Esophagus muscularis mucosa (tissue), 4 donors: ENCODE measurements around the gene UGT1A10. TPM values are rescaled to one million over a fixed set of nuclear protein-coding genes. Genes with fewer than 3 reads are reported as not detected.
"Not testable (repeated sequence)": the region's sequence is repeated elsewhere in the genome, so short reads cannot be mapped to it uniquely, and the experiment has no call there.

Experiments used
- DNase-seq: peaks from one replicate; pipeline ENCODE4 v3.0.0-alpha.2; 2017; ENCODE audit errors: extremely low spot score
- H3K27ac ChIP-seq, 4 donors: fragments of 200-600 bp; sonication (generic); replicated peaks in 1 of 4; 1 replicate in 3 of 4; 2 replicates in 1 of 4; pipeline ENCODE4 v1.5.1; 2016 to 2019; ENCODE audit warnings: mild to moderate bottlenecking in 1 of 4
- H3K27me3 ChIP-seq, 4 donors: fragments of 200-600 bp; sonication (generic); one replicate each; pipeline versions ENCODE4 v1.5.1 to v1.6.0; 2016 to 2019
- H3K36me3 ChIP-seq, 4 donors: fragments of 200-600 bp; sonication (generic); one replicate each; pipeline ENCODE4 v1.5.1; 2016 to 2019
- H3K4me1 ChIP-seq, 4 donors: fragments of 200-600 bp; sonication (generic); one replicate each; pipeline ENCODE4 v1.5.1; 2016 to 2019
- H3K4me3 ChIP-seq, 4 donors: fragments of 200-600 bp; sonication (generic); 1 replicate in 2 of 4; 2 replicates in 2 of 4; pipeline ENCODE4 v1.5.1; 2016 to 2019; ENCODE audit warnings: mild to moderate bottlenecking in 4 of 4, moderate library complexity in 1 of 4
- H3K9me3 ChIP-seq, 4 donors: fragments of 200-600 bp; sonication (generic); 1 replicate in 3 of 4; 2 replicates in 1 of 4; pipeline ENCODE4 v1.5.1; 2016 to 2019
- EP300 ChIP-seq: sonication (generic); formaldehyde crosslinking; IDR thresholded peaks from one replicate; pipeline ENCODE4 v1.6.1; 2017; ENCODE audit warnings: antibody characterized with exemption
- POLR2A ChIP-seq: fragments of 450-650 bp; IDR thresholded peaks from one replicate; pipeline ENCODE4 v1.6.1; 2017; ENCODE audit warnings: antibody characterized with exemption, moderate library complexity, mild to moderate bottlenecking, low read depth
- POLR2AphosphoS5 ChIP-seq, 2 donors: sonication (generic); formaldehyde crosslinking; IDR thresholded peaks; one replicate each; pipeline ENCODE4 v1.6.1; 2017; ENCODE audit warnings: antibody characterized with exemption in 2 of 2
- WGBS: methylation state at CpG from one replicate; pipeline ENCODE4 v1.1.5; 2018; 5-methylcytosine and 5-hydroxymethylcytosine counted together
- intact Hi-C: fragments of 100-400 bp; cut with DNase I; formaldehyde crosslinking; loops from one replicate; pipeline ENCODE4 v1.15.1; 2023
- total RNA-seq, 4 donors: library from RNA; depleted of rRNA; stranded (reverse); fragments of >200 nt; gene quantifications; one replicate each; pipeline versions ENCODE4 v1.1.0 to v1.2.1, GENCODE V29; 2016
- TF ChIP-seq, protein P1 (sequence below), 3 experiments: fragments of 200-600 bp in 2 of 3; fragments of 450-650 bp in 1 of 3; sonication (generic) in 2 of 3; IDR thresholded peaks; one replicate each; pipeline ENCODE4 v1.5.1; 2017 to 2019; ENCODE audit warnings: antibody characterized with exemption in 3 of 3, mild to moderate bottlenecking in 2 of 3, moderate library complexity in 1 of 3

Gene UGT1A10
- total RNA-seq, 4 donors from 2014 or later = not detected

DNA sequence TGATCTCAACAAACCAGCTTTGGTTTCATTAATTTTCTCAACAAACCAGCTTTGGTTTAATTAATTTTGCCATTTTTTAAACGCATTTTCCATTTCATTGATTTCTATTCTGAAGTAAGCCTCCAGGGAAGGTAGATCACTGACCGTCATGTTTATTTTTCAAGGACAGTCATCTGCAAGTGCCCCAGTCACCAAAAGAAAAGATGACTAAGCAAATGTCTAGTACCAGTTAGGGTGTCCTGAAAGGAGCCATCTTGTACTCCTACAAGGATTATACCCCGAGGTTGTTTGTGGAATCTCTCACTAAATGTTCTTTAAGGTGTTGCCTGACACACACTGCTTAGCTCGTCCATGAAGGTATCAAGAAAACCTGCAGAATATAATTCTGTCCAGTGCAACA is 25.0 kb upstream of the UGT1A10 start:
- Histone ChIP-seq H3K36me3 (no peaks in the 10 kb centered on the region), H3K4me3 (no peak overlapping the region), H3K9me3 (peaks cover 0 to 14% (median 5%) of the 10 kb centered on the region in 4 donors), H3K27ac (no peak overlapping the region), H3K4me1 (no peaks in the 10 kb centered on the region), H3K27me3 (no peaks in the 10 kb centered on the region)
- 80% methylated on average over 4 of the region's 4 CpGs for WGBS
- intact Hi-C loops = no loop called here
- no peak for DNase-seq
- TF ChIP-seq POLR2AphosphoS5 (IDR thresholded peaks at IDR 0.05) (no peak), POLR2A (no peak), EP300 (no peak)
- TF ChIP-seq, protein P1, sequence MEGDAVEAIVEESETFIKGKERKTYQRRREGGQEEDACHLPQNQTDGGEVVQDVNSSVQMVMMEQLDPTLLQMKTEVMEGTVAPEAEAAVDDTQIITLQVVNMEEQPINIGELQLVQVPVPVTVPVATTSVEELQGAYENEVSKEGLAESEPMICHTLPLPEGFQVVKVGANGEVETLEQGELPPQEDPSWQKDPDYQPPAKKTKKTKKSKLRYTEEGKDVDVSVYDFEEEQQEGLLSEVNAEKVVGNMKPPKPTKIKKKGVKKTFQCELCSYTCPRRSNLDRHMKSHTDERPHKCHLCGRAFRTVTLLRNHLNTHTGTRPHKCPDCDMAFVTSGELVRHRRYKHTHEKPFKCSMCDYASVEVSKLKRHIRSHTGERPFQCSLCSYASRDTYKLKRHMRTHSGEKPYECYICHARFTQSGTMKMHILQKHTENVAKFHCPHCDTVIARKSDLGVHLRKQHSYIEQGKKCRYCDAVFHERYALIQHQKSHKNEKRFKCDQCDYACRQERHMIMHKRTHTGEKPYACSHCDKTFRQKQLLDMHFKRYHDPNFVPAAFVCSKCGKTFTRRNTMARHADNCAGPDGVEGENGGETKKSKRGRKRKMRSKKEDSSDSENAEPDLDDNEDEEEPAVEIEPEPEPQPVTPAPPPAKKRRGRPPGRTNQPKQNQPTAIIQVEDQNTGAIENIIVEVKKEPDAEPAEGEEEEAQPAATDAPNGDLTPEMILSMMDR (IDR thresholded peaks at IDR 0.05) = no peak

DNA sequence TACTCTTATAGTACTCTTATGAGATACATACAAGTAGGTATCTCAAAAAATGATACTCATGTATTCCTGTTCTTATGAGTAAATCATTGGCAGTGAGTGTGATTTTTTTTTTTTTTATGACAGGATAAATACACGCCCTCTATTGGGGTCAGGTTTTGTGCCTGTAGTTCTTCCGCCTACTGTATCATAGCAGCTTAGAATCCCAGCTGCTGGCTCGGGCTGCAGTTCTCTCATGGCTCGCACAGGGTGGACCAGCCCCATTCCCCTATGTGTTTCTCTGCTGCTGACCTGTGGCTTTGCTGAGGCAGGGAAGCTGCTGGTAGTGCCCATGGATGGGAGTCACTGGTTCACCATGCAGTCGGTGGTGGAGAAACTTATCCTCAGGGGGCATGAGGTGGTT is 18.8 kb upstream of the UGT1A10 start, which contains the start of gene UGT1A8:
TSS of gene UGT1A8 (plus strand) at position 158 of the 400 bp plus-strand sequence. CDS start at position 233, 75 bp downstream.
- H3K27me3 ChIP-seq, intact Hi-C loops, DNase-seq, H3K36me3 ChIP-seq, H3K9me3 ChIP-seq, H3K27ac ChIP-seq, H3K4me3 ChIP-seq, H3K4me1 ChIP-seq: not testable (repeated sequence)
- 86% methylated on average over 5 of the region's 5 CpGs for WGBS

DNA sequence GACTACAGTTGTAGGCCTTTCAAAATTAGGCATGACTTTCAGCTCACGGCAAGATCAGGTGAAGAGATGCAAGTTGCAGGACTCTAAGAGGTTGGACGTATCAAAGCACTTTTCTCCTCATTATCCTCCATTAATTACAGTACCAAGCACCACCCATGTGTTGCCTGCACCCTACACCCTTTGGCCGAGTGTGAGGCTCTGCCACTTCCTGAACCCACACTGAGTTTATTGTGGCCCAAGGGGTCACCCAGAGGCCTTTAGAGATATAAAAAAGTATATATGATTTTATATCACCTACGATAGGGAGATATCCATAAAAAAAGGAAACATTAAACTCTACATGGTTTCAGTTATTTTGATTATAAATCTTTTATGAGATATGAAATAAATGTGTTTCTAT is 16.0 kb upstream of the UGT1A10 start:
- Histone ChIP-seq H3K27ac (no peak overlapping the region), H3K4me1 (no peaks in the 10 kb centered on the region), H3K27me3 (peaks cover 0 to 4% (median 0%) of the 10 kb centered on the region in 4 donors), H3K36me3 (no peaks in the 10 kb centered on the region), H3K4me3 (no peak overlapping the region), H3K9me3 (no peaks in the 10 kb centered on the region)
- intact Hi-C loops = no loop called here
- WGBS = 77% methylated on average over 4 of the region's 4 CpGs
- no peak for DNase-seq
- TF ChIP-seq, protein P1 (IDR thresholded peaks at IDR 0.05) = no peak
- TF ChIP-seq POLR2AphosphoS5 (IDR thresholded peaks at IDR 0.05) (no peak), EP300 (no peak), POLR2A (no peak)

DNA sequence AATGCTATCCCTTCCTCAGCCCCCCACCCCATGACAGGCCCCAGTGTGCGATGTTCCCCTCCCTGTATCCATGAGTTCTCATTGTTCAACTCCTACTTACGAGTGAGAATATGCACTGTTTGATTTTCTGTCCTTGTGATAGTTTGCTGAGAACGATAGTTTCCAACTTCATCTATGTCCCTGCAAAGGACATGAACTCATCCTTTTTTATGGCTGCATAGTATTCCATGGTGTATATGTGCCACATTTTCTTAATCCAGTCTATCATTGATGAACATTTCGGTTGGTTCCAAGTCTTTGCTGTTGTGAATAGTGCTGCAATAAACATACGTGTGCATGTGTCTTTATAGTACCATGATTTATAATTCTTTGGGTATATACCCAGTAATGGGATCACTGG is 14.4 kb upstream of the UGT1A10 start:
- H3K27ac ChIP-seq, H3K9me3 ChIP-seq, H3K4me3 ChIP-seq, H3K36me3 ChIP-seq, H3K4me1 ChIP-seq, DNase-seq, H3K27me3 ChIP-seq, intact Hi-C loops: not testable (repeated sequence)
- WGBS = 88% methylated on average over 5 of the region's 5 CpGs

DNA sequence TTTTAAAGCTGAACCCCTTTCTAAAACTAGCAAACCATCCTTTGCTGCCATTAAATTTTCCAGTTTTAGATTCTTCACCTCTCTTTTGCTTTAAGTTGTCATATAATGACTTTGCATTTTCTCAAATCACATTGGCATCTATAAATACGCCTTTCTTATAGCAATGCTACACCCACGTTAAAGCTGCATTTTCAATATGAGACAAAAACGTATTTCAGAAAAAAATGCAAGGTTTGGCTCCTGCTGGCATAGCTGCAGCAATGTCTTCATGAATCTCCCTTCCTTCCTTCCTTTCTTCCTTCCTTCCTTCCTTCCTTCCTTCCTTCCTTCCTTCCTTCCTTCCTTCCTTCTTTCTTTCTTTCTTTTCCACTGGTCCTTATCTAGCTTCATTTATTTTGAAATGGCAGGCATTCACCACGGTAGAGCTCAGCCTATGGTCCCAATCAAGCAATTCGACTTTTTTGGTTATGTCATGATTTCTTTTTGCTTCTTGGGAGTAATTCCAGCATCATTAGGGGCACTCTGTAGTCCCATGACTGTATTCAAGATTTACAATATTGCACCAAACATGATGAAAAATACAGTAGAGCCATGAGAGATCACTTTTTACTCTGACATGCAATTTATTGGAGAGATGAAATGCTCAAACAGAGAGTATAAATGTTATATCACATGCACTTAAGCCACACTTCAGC is 8.8 kb upstream of the UGT1A10 start:
- no peaks in the 10 kb centered on the region for H3K27me3 ChIP-seq
- no peaks in the 10 kb centered on the region for H3K4me1 ChIP-seq
- intact Hi-C loops = no loop called here
- DNase-seq = no peak
- 73% methylated on average over 5 of the region's 5 CpGs for WGBS
- peaks cover 0 to 12% (median 9%) of the 10 kb centered on the region in 4 donors for H3K9me3 ChIP-seq
- no peak for TF ChIP-seq POLR2A
- TF ChIP-seq, protein P1 (IDR thresholded peaks at IDR 0.05) = no peak
- TF ChIP-seq POLR2AphosphoS5 (IDR thresholded peaks at IDR 0.05) = no peak
- TF ChIP-seq EP300 = no peak
- H3K4me3 ChIP-seq = no peak overlapping the region
- no peaks in the 10 kb centered on the region for H3K36me3 ChIP-seq
- no peak overlapping the region for H3K27ac ChIP-seq

DNA sequence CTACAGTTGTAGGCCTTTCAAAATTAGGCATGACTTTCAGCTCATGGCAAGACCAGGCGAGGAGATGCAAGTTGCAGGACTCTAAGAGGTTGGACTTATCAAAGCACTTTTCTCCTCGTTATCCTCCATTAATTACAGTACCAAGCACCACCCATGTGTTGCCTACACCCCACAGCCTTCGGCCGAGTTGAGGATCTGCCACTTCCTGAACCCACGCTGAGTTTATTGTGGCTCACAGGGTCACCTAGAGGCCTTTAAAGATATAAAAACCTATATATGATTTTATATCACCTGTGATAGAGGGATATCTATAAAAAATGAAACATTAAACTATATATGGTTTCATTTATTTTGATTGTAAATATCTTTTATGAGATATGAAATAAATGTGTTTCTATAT is 2.6 kb downstream of the UGT1A10 start:
- no peak for DNase-seq
- H3K27ac ChIP-seq = no peak overlapping the region
- peaks cover 0 to 15% (median 0%) of the 10 kb centered on the region in 4 donors for H3K9me3 ChIP-seq
- intact Hi-C loops = no loop called here
- WGBS = 65% methylated on average over 5 of the region's 5 CpGs
- H3K36me3 ChIP-seq = no peaks in the 10 kb centered on the region
- H3K4me1 ChIP-seq = no peaks in the 10 kb centered on the region
- TF ChIP-seq, protein P1 (IDR thresholded peaks at IDR 0.05) = no peak
- TF ChIP-seq EP300 (no peak), POLR2AphosphoS5 (IDR thresholded peaks at IDR 0.05) (no peak), POLR2A (no peak)
- H3K27me3 ChIP-seq = no peaks in the 10 kb centered on the region
- H3K4me3 ChIP-seq = no peak overlapping the region
